Endodermal cell (in vitro differentiated cells): ENCODE results near the gene SLC44A1. TPM values are rescaled to one million over a fixed set of nuclear protein-coding genes. Genes with fewer than 3 reads are reported as not detected.
A peak's percentile ranks its signal among the peaks of the same experiment; 100 is the strongest.

ENCODE experiments used
- DNase-seq: peaks from one replicate; pipeline ENCODE4 v3.0.0-alpha.2; 2017
- H3K27ac ChIP-seq: 2 replicates; pipeline ENCODE4 v1.5.1; 2013; ENCODE audit warnings: mild to moderate bottlenecking, low read depth, low read length, moderate library complexity
- H3K27me3 ChIP-seq: 2 replicates; pipeline ENCODE4 v1.6.1; 2013; ENCODE audit warnings: mild to moderate bottlenecking, low read length, moderate library complexity; ENCODE audit not compliant: insufficient read depth, control insufficient read depth, poor library complexity, severe bottlenecking
- H3K36me3 ChIP-seq: 2 replicates; pipeline ENCODE4 v1.7.0; 2013; ENCODE audit warnings: mild to moderate bottlenecking, low read length, moderate library complexity; ENCODE audit not compliant: control insufficient read depth, insufficient read depth
- H3K4me1 ChIP-seq: one replicate; pipeline ENCODE4 v1.7.0; 2013; ENCODE audit warnings: low read length; ENCODE audit not compliant: control insufficient read depth, insufficient read depth
- H3K4me3 ChIP-seq: 2 replicates; pipeline ENCODE4 v1.5.1; 2013; ENCODE audit warnings: mild to moderate bottlenecking, low read length, moderate library complexity
- H3K9ac ChIP-seq: 2 replicates; pipeline ENCODE4 v1.6.1; 2013; ENCODE audit warnings: mild to moderate bottlenecking, low read length, moderate library complexity; ENCODE audit not compliant: poor library complexity, severe bottlenecking; ENCODE audit errors: extremely low read depth
- H3K9me3 ChIP-seq: 2 replicates; pipeline ENCODE4 v1.6.1; 2013; ENCODE audit warnings: mild to moderate bottlenecking, low read length, moderate library complexity; ENCODE audit not compliant: control insufficient read depth
- H3K27ac Mint-ChIP-seq: 2 replicates; pipeline ENCODE4 v1.8.0; 2020; ENCODE audit warnings: mixed read lengths
- H3K27me3 Mint-ChIP-seq: 2 replicates; pipeline ENCODE4 v1.8.0; 2021; ENCODE audit warnings: mild to moderate bottlenecking, mixed read lengths; ENCODE audit not compliant: insufficient read depth
- H3K36me3 Mint-ChIP-seq: 2 replicates; pipeline ENCODE4 v1.8.0; 2020; ENCODE audit warnings: low read depth, mixed read lengths
- H3K4me1 Mint-ChIP-seq: 2 replicates; pipeline ENCODE4 v1.8.0; 2020; ENCODE audit warnings: mixed read lengths
- H3K4me3 Mint-ChIP-seq: 2 replicates; pipeline ENCODE4 v1.8.0; 2020; ENCODE audit warnings: mild to moderate bottlenecking, moderate library complexity, mixed read lengths
- H3K9me3 Mint-ChIP-seq: 2 replicates; pipeline ENCODE4 v1.8.0; 2020; ENCODE audit warnings: mild to moderate bottlenecking, mixed read lengths
- CTCF ChIP-seq: fragments of 200-600 bp; sonication (generic); conservative IDR thresholded peaks from 2 replicates; pipeline ENCODE4 v1.5.0; 2021; ENCODE audit warnings: antibody characterized with exemption, mild to moderate bottlenecking
- WGBS, 2 experiments: methylation state at CpG; one replicate each; pipeline versions ENCODE4 v1.1.5 to v1.1.7; 2013; ENCODE audit warnings: missing lambda C conversion rate in 2 of 2, mixed read lengths in 1 of 2; ENCODE audit not compliant: insufficient coverage in 1 of 2, insufficient read length in 1 of 2; 5-methylcytosine and 5-hydroxymethylcytosine counted together
- total RNA-seq, 2 donors: library from RNA; stranded (reverse); fragmentation: NEBNext Ultra II Directional in 1 of 2; extraction: Animal tissue kit (Norgen Biotek cat#: 25700) in 1 of 2; gene quantifications; 2 replicates in 1 of 2; 3 replicates in 1 of 2; pipeline ENCODE4 v1.2.1, GENCODE V29; 2021

The SLC44A1 gene
- total RNA-seq, 2 donors from 2014 or later: 69.7 to 73.4 TPM

GRCh38 chr9:105401651-105402050 lies 157.2 kb downstream of the SLC44A1 start:
- peak; percentile 37 for TF ChIP-seq CTCF
- peaks cover 2% of the 10 kb centered on the region for H3K9me3 Mint-ChIP-seq
- peaks cover 1% of the 10 kb centered on the region for H3K36me3 Mint-ChIP-seq
- Histone ChIP-seq H3K4me1 (peaks cover 5% of the 10 kb centered on the region), H3K4me3 (no peak overlapping the region), H3K9me3 (peaks cover 4% of the 10 kb centered on the region), H3K27me3 (no peaks in the 10 kb centered on the region), H3K27ac (no peak overlapping the region), H3K36me3 (no peaks in the 10 kb centered on the region), H3K9ac (no peak overlapping the region)
- H3K4me3 Mint-ChIP-seq: no peak overlapping the region
- whole genome bisulfite sequencing, 2 experiments: 73 to 84% methylated on average over 3 of the region's 3 CpGs
- DNase-seq: no peak
- H3K4me1 Mint-ChIP-seq: peaks cover 29% of the 10 kb centered on the region
- H3K27me3 Mint-ChIP-seq: no peaks in the 10 kb centered on the region
- H3K27ac Mint-ChIP-seq: peak overlapping the region; percentile 10

DNA sequence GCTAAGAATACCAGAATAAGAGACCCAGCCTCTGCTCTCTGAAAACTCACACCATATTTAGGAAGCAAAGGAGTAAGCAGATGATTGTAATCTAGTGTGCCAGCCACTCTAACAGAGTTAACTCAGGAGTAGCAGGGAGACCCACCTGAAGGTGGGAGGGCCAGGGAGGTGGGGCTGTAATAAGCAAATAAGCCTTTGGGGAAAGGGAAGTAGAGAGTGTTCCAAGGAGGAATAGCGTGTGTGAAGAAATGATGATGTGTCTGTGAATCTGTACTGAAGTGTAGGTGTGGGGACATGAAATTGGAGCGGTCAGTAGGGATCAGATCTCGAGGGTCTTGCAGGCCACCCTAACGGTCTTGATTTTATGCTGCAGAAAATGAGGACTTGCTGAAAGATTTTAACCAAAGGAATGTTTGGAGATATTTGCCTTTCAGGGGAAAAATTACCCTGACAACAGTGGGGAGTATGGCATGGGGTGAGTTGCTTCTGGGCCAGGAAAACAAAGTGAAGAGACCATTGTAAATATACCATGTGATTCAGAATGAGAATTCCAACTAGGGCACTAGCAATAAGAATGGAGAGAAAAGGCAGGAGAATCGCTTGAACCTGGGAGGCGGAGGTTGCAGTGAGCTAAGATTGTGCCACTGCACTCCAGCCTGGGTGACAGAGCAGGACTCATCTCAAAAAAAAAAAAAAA lies 159.2 kb downstream of the SLC44A1 start:
- H3K9me3 ChIP-seq: peaks cover 8% of the 10 kb centered on the region
- 43 to 63% methylated on average over 5 to 6 of the region's 6 CpGs for WGBS, 2 experiments
- H3K4me3 ChIP-seq: no peak overlapping the region
- peaks cover 5% of the 10 kb centered on the region for H3K4me1 ChIP-seq
- Mint-ChIP-seq H3K27ac (peak overlapping the region; percentile 30), H3K4me3 (no peak overlapping the region), H3K4me1 (peaks cover 29% of the 10 kb centered on the region), H3K36me3 (peaks cover 1% of the 10 kb centered on the region), H3K27me3 (no peaks in the 10 kb centered on the region), H3K9me3 (peaks cover 2% of the 10 kb centered on the region)
- no peak for TF ChIP-seq CTCF
- no peaks in the 10 kb centered on the region for H3K36me3 ChIP-seq
- H3K27ac ChIP-seq: no peak overlapping the region
- H3K9ac ChIP-seq: no peak overlapping the region
- peak; percentile 75 for DNase-seq
- H3K27me3 ChIP-seq: no peaks in the 10 kb centered on the region

- Histone ChIP-seq H3K36me3 (no peaks in the 10 kb centered on the region), H3K4me1 (peaks cover 5% of the 10 kb centered on the region), H3K27me3 (no peaks in the 10 kb centered on the region), H3K4me3 (no peak overlapping the region), H3K9ac (no peak overlapping the region), H3K27ac (no peak overlapping the region), H3K9me3 (peaks cover 8% of the 10 kb centered on the region)
- 80 to 84% methylated on average over 4 to 6 of the region's 6 CpGs for WGBS, 2 experiments
- no peak overlapping the region for H3K27ac Mint-ChIP-seq
- H3K9me3 Mint-ChIP-seq: peaks cover 2% of the 10 kb centered on the region
- H3K27me3 Mint-ChIP-seq: no peaks in the 10 kb centered on the region
- H3K36me3 Mint-ChIP-seq: peaks cover 1% of the 10 kb centered on the region
- no peak for DNase-seq
- H3K4me1 Mint-ChIP-seq: peaks cover 28% of the 10 kb centered on the region
- no peak overlapping the region for H3K4me3 Mint-ChIP-seq
- TF ChIP-seq CTCF: no peak
These were observed 161.2 kb downstream of the SLC44A1 start for GRCh38 chr9:105405514-105406131.
